Prostate gland (tissue), 2 donors: ENCODE measurements around the gene ROR1.

Source experiments
- POLR2AphosphoS5 ChIP-seq: sonication (generic); formaldehyde crosslinking; IDR thresholded peaks from one replicate; pipeline ENCODE4 v1.6.1; 2017; ENCODE audit warnings: antibody characterized with exemption
- TF ChIP-seq, protein P1 (sequence below), 4 experiments: fragments of 200-600 bp in 2 of 4; fragments of 450-650 bp in 2 of 4; sonication (generic) in 2 of 4; IDR thresholded peaks; 1 replicate in 3 of 4; 2 replicates in 1 of 4; pipeline ENCODE4 v1.5.1; 2016 to 2019; ENCODE audit warnings: antibody characterized with exemption in 4 of 4, mild to moderate bottlenecking in 2 of 4, moderate library complexity in 2 of 4

DNA sequence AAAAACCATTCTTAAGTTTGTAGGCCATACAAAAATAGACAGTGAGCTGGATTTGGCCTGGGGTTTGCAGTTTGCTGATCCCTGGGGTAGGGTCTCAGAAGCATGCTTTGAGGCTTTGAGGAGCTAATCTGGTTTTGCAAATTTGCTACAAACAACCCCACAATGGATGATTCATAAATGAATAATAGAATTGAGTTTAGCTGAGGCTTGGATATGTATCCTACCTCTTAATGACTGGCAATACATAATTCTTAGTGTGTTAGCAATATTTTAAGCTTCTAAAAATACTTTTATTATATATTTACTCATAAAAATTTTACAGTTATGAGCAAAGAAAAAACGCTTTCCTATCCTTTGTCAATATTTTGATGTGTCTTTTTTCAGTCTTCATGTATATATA, 50.6 kb downstream of the ROR1 start:
- TF ChIP-seq POLR2AphosphoS5: no peak
- TF ChIP-seq, protein P1, sequence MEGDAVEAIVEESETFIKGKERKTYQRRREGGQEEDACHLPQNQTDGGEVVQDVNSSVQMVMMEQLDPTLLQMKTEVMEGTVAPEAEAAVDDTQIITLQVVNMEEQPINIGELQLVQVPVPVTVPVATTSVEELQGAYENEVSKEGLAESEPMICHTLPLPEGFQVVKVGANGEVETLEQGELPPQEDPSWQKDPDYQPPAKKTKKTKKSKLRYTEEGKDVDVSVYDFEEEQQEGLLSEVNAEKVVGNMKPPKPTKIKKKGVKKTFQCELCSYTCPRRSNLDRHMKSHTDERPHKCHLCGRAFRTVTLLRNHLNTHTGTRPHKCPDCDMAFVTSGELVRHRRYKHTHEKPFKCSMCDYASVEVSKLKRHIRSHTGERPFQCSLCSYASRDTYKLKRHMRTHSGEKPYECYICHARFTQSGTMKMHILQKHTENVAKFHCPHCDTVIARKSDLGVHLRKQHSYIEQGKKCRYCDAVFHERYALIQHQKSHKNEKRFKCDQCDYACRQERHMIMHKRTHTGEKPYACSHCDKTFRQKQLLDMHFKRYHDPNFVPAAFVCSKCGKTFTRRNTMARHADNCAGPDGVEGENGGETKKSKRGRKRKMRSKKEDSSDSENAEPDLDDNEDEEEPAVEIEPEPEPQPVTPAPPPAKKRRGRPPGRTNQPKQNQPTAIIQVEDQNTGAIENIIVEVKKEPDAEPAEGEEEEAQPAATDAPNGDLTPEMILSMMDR (IDR thresholded peaks at IDR 0.05): no peak
